Parathyroid adenoma (tissue), 2 donors: Measurements from ENCODE around the gene DZIP1.

Source experiments
- H2AFZ ChIP-seq: fragments of 300-600 bp; sonication (generic); one replicate; pipeline ENCODE4 v1.7.0; 2017; ENCODE audit warnings: antibody characterized with exemption, mild to moderate bottlenecking
- H3K27ac ChIP-seq: fragments of 300-600 bp; sonication (generic); one replicate; pipeline ENCODE4 v1.7.0; 2017
- H3K27me3 ChIP-seq: fragments of 300-600 bp; sonication (generic); one replicate; pipeline ENCODE4 v1.7.0; 2017; ENCODE audit warnings: low read length; ENCODE audit not compliant: control insufficient read depth, insufficient read depth
- H3K36me3 ChIP-seq: fragments of 300-600 bp; sonication (generic); one replicate; pipeline ENCODE4 v1.7.0; 2017; ENCODE audit warnings: low read length; ENCODE audit not compliant: control insufficient read depth, insufficient read depth
- H3K4me1 ChIP-seq: fragments of 300-600 bp; sonication (generic); one replicate; pipeline ENCODE4 v1.7.0; 2017; ENCODE audit warnings: control low read depth
- H3K4me2 ChIP-seq: fragments of 300-600 bp; sonication (generic); one replicate; pipeline ENCODE4 v1.7.0; 2017; ENCODE audit warnings: low read length
- H3K4me3 ChIP-seq: fragments of 300-600 bp; sonication (generic); one replicate; pipeline ENCODE4 v1.7.0; 2017; ENCODE audit warnings: low read depth, low read length
- H3K79me2 ChIP-seq: fragments of 300-600 bp; sonication (generic); one replicate; pipeline ENCODE4 v1.7.0; 2017; ENCODE audit warnings: control low read depth
- H3K9ac ChIP-seq: fragments of 300-600 bp; sonication (generic); one replicate; pipeline ENCODE4 v1.7.0; 2017; ENCODE audit warnings: mild to moderate bottlenecking
- H3K9me3 ChIP-seq: fragments of 300-600 bp; sonication (generic); one replicate; pipeline ENCODE4 v1.7.0; 2017; ENCODE audit warnings: low read length; ENCODE audit not compliant: control insufficient read depth
- CTCF ChIP-seq: fragments of 300-600 bp; sonication (generic); IDR thresholded peaks from one replicate; pipeline ENCODE4 v1.7.0; 2017; ENCODE audit warnings: antibody characterized with exemption, mild to moderate bottlenecking
- donor health status: primary hyperparathyroidism.

DZIP1 gene

DNA sequence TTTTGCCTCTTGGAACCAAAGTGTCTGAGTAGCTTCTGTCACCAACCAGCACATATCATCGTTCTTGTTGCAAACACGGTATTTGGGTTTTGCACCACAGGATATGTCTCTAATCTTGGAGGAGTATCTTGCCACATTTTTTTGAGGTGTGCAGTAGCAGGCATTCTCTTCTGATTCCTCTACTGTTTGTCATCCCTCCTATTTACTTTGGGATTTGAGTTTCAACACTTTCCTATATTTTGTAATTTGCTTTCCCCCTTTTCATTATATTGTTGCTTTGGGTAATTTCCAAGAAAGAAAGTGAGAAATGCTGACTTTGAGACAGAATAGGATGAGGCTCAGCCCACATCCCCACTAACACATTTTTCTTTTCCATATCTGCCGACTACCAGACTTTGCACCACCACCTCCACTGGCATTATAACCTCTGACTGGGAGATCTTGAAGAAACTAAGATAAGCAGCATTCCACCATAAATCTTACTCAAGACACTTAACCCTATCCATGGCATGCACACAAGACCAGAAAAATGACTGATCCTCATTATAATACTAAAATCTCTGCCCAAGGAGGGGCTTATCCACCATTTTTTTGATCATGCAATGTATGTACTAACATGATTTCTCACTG lies 12.0 kb upstream of the DZIP1 start:
- Histone ChIP-seq H3K27ac (no peak overlapping the region), H3K36me3 (no peaks in the 10 kb centered on the region), H3K4me2 (no peak overlapping the region), H3K79me2 (no peaks in the 10 kb centered on the region), H2AFZ (no peak overlapping the region), H3K27me3 (no peaks in the 10 kb centered on the region), H3K4me3 (no peak overlapping the region), H3K4me1 (no peaks in the 10 kb centered on the region), H3K9ac (no peak overlapping the region), H3K9me3 (no peaks in the 10 kb centered on the region)
- no peak for TF ChIP-seq CTCF

- H3K4me3 ChIP-seq, result no peak overlapping the region
Observed at GRCh38 chr13:95652821-95653220, 8.3 kb upstream of the DZIP1 start.

DNA sequence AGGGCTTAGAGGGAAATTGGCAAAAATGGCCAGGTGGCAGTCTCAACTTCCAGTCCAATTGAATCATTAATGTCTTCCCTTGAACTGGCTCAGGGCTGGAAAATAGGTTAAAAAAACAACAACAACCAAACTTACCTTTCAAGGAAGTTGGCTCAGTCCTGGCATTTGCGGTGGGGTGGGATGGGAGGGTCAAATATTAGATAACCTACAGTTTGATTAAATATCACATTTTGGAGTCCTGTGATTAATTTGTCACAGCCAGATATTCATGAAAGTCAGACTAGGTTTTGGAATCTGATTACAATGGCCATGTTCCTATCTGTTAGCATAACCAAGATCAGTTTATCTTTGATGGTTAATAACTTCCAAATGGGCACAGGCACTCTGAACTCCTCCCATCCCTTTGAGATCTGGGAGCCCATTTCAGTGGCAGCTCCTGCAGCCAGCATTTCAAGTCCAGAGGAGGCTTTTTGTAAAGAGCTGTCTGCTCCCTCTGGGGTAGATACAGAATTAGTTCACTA lies 7.8 kb upstream of the DZIP1 start:
- Histone ChIP-seq H3K9ac (no peak overlapping the region), H3K4me2 (no peak overlapping the region), H3K9me3 (no peaks in the 10 kb centered on the region), H3K79me2 (no peaks in the 10 kb centered on the region), H3K4me1 (no peaks in the 10 kb centered on the region), H3K27me3 (no peaks in the 10 kb centered on the region), H3K4me3 (no peak overlapping the region), H3K27ac (no peak overlapping the region), H2AFZ (no peak overlapping the region), H3K36me3 (no peaks in the 10 kb centered on the region)
- no peak for TF ChIP-seq CTCF

More at GRCh38 chr13:95652821-95653220, 8.3 kb upstream of the DZIP1 start:
- Histone ChIP-seq H3K36me3 (no peaks in the 10 kb centered on the region), H2AFZ (no peak overlapping the region), H3K9ac (no peak overlapping the region), H3K9me3 (no peaks in the 10 kb centered on the region), H3K27ac (no peak overlapping the region), H3K4me2 (no peak overlapping the region), H3K79me2 (no peaks in the 10 kb centered on the region), H3K27me3 (no peaks in the 10 kb centered on the region), H3K4me1 (no peaks in the 10 kb centered on the region)
- TF ChIP-seq CTCF, result no peak

- H2AFZ ChIP-seq, result no peak overlapping the region
- no peaks in the 10 kb centered on the region for H3K79me2 ChIP-seq
- no peaks in the 10 kb centered on the region for H3K4me1 ChIP-seq
- H3K36me3 ChIP-seq, result no peaks in the 10 kb centered on the region
- no peak overlapping the region for H3K4me3 ChIP-seq
- H3K27ac ChIP-seq, result no peak overlapping the region
- no peaks in the 10 kb centered on the region for H3K9me3 ChIP-seq
- no peak overlapping the region for H3K4me2 ChIP-seq
- no peak overlapping the region for H3K9ac ChIP-seq
- no peak for TF ChIP-seq CTCF
- H3K27me3 ChIP-seq, result no peaks in the 10 kb centered on the region
Observed at GRCh38 chr13:95650696-95651095, 6.2 kb upstream of the DZIP1 start.

DNA sequence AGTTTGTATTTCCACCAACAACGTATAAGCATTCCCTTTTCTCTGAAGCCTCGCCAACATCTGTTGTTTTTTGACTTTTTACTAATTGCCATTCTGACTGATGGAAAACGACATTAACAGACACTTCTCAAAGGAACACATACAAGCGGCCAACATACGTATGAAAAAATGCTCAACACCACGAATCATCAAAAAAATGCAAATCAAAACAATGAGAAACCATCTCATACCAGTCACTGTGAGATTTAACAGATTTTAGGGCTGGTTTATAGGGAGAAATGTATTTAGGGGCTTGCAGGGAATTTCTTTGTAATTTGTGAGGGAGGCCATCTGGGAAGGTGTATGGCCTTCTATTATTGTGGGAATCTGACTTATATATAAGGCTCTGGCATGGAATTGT lies 2.8 kb upstream of the DZIP1 start:
- Histone ChIP-seq H3K9ac (no peak overlapping the region), H3K27me3 (no peaks in the 10 kb centered on the region), H3K27ac (no peak overlapping the region), H2AFZ (no peak overlapping the region), H3K4me1 (no peaks in the 10 kb centered on the region), H3K36me3 (no peaks in the 10 kb centered on the region), H3K4me3 (no peak overlapping the region), H3K79me2 (no peaks in the 10 kb centered on the region), H3K4me2 (no peak overlapping the region), H3K9me3 (no peaks in the 10 kb centered on the region)
- no peak for TF ChIP-seq CTCF
